Stimulated activated CD4-positive, alpha-beta T cell treated with anti-CD3 and anti-CD28 coated beads, Interleukin-15, amount 100 ng/mL, for 48 hours (primary cell): ENCODE measurements around the gene SFT2D1.
"Not testable (repeated sequence)": the region's sequence is repeated elsewhere in the genome, so short reads cannot be mapped to it uniquely, and the experiment has no call there.

Experiments used
- DNase-seq, 2 donors: peaks; one replicate each; pipeline ENCODE4 v3.0.0-alpha.2; 2020; ENCODE audit warnings: low read depth in 2 of 2

The SFT2D1 gene

DNA sequence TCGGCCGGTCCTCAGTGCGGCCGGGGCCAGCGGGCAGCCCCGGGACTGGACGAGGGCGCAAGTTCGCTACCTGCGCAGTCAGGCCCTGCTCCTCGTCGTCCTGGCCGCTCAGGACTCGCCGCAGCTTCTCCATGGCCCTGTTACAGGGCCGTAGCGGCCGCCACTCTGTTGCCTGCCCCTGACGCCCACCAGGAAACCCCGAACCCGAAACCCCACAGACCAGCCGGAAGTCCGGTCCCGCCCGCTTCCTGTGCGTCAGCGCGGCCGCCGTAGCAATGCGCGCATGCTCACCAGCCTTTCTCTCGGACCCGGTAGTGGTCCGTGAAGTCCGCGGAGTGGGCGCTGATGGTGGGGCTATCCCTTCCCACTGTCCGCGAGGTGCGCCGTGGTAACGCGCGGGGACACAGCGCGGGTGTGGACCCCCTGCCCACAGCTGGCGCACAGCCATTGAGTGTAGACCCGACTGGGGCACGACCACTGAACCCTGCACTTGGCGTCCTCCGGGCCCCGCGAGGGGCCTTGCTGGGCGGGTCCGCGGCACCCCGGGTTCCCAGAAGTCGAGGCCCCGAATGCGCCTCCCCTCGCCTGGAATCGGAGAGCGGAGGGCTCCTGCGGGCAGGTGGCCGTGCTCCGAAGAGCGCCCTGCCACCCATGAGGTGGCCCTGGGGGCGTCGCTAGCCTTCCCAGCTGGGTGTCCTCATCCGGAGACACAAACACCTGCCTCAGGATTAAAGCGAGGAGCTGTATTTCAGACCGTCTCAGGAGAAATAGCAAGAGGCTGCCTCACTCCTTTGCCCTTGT is at the start of gene SFT2D1:
Gene SFT2D1 (minus strand): TSS at position 197 of the 801 bp plus-strand sequence. CDS start 64 bp downstream, at position 133.
- peak; percentile 63 to 68 for DNase-seq

DNA sequence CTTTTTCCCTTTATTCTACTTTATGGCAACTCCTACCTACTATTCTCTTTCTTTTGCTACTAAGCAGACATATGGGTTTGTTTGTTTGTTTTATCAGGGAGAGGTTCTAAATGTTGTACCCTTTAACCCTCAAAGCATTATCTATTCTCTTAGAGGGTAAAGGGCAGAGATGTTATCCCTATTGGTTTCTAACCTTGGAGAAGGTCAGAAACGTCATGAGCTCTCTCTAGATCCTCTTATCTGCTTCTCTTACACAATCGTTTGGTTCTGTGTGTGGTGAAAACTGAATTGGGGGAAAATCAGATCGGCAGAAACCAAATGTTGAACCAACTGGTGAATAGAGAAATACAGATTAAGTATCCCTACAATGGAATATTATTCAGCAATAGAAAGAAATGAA is 46.8 kb upstream of the SFT2D1 start:
- DNase-seq, result no peak

DNA sequence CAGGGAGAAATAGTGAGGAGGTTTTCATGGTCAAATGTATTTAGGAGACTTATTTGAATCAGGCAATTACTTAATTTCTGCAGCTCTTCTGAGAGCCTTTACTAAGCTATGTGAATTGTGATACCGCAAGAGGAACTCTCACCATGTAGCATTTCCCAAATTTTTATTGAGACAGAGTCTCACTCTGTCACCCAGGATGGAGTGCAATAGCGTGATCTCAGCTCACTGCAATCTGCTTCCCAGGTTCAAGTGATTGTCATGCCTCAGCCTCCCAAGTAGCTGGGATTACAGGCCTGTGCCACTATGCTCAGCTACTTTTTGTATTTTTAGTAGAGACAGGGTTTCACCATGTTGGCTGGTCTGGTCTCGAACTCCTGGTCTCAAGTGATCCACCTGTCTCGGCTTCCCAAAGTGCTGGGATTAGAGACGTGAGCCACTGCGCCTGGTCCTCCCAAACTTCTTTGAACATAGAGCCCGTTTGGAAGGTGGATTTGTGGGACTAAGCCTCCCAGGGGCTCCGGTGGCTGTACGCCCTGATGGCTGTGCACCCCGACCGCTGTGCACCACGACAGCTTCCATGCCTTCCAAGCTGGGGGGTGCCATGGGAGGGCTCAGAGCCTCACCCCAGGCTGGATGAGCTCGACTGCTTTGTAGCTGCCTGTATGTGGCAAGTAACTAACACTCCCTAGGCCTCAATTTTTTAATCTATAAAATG is 46.1 kb upstream of the SFT2D1 start:
- DNase-seq, result no peak

DNA sequence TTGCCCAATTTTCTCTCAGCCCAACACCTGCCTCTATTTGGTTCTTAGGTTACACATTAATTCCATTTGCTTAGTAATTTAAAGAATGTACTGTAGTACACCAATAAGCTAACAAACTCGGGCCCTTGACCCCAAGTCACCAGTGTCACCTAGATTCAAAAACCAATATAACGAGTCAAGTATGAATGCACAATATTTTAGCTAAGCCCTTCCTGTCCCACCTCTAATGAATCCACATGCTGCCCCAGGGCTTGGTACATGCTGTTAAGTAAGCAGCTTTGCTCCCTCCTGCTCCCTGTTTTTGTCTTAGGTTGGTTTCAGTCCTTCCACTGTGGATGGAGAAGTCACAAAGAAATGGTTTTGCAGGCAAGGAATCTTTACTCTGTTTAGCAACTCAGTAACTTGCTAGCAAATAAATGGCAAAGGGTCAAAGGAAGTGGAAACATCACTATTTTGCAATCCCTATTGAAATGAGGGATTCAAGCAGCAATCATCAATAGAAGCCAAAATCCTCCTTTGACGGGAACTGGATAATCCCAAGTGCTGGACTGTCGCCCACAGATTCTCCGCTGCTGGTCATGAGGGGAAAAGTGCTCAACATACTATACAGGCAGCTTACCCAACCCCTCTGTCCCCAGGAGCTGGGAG is 45.4 kb upstream of the SFT2D1 start:
- no peak for DNase-seq

DNA sequence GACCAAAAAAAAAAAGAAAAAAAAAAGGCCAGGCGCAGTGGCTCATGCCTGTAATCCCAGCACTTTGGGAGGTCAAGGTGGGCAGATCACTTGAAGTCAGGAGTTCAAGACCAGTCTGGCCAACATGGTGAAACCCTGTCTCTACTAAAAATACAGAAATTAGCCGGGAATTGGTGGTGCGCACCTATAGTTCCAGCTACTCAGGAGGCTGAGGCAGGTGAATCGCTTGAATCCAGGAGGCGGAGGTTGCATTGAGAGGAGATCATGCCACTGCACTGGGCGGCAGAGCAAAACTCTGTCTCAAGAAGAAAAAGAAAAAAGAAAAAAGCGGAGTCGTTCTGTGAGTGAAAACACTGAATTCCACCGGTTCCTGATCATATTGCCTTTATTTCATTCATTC is 44.8 kb upstream of the SFT2D1 start:
- DNase-seq, result not testable (repeated sequence)

DNA sequence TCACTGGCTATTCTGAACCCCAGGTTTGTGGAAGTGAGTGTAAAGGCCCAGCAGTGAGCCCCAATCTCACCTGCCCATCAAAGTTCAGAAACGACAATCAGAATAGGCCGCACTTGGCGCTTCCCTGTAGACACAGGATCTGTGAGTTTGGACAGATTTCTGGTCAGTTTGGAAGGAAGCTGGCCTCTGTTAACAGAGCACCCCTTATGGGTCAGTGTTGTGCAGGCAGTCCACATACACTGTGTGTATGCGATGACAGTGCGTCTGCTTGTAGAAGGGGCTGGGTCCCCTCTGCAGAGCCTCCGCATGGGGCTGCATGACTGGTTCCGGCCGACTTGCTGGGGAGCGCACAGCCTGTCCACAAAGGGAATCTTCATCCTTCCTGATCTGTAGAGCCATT is 43.8 kb upstream of the SFT2D1 start:
- no peak for DNase-seq

DNA sequence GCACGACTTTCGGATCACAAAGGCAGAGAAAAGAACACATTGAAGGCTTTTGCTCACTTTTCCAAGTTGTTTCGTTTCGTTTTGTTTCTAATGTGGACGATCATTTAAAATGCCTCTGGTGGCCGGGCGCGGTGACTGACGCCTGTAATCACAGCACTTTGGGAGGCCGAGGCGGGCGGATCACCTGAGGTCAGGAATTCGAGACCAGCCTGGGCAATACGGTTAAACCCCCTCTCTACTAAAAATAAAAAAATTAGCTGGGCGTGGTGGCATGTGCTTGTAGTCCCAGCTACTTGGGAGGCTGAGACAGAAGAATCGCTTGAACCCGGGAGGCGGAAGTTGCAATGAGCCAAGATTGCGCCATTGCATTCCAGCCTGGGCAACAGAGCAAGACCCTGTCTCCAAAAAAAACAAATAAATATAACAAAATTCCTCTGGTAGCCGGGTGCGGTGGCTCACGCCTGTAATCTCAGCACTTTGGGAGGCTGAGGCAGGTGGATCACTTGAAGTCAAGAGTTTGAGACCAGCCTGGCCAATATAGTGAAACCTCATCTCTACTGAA is 41.5 kb upstream of the SFT2D1 start:
- peak in 1 of 2 donors; percentile 10 for DNase-seq

DNA sequence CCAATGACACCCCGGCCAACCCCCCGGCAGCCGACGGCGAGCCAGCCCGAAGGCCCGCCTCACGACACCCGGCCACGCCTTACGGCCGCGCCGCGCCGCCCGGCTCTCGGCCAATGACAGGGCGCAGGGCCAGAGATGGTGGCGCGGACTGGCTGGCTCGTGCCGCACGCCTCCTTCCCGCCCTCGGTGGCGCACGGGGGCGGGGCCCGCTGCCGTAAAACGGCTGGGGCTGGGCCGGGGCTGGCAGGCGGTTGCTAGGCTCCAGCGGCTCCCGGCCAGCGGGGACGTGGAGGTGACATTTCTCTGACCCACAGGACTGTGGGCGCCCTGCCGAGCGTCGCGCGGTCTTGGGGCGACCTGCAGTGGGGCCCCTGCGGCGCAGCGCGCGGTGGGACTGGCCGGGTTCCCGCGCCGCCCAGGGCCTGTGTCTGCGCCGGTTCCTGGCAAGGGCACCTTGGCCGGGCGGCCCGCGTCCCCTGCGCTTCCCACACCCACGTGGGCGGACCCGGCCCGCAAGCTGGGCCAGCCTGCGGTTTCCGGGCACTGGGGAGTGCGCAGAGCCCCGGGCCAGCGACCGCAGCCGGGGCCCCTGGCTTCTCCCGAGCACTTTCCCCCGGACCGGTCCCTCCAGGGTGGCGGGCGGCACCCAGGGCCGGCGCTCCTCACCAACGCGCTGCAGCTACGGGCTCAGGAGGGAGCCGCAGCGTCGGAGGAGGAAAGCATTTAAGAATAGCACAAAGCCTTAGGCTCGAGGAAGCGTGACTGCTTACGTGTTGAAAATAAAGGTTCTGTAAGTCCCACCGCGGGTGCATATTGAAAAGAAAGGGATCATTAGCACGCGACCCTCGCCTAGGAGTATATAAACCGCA is 40.8 kb upstream of the SFT2D1 start, which contains the start of gene MPC1:
Gene MPC1 (minus strand): TSS at position 8 of the 869 bp plus-strand sequence. CDS start 64 bp downstream, outside the sequence.
- DNase-seq, result peak; percentile 85 to 93

DNA sequence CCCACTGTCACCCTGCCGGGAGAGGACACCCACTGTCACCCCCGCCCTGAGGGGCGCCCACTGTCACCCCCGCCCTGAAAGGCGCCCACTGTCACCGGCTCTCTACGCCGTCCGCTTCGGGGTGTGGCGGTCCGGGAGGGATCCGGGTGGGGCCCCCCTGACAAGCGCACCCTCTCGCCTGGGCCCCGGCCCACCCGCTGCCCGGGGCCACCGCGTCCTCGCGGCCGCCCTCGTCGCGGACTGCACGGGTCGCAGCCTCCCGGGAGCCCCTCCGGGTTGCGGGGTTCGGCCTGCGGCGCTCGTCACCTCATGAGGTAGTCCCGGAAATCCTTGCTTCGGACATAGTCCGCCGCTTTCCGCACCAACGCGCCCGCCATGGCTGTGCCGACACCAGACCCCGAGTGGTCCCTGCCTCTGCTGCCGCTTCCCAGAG is 40.2 kb upstream of the SFT2D1 start:
- no peak for DNase-seq

DNA sequence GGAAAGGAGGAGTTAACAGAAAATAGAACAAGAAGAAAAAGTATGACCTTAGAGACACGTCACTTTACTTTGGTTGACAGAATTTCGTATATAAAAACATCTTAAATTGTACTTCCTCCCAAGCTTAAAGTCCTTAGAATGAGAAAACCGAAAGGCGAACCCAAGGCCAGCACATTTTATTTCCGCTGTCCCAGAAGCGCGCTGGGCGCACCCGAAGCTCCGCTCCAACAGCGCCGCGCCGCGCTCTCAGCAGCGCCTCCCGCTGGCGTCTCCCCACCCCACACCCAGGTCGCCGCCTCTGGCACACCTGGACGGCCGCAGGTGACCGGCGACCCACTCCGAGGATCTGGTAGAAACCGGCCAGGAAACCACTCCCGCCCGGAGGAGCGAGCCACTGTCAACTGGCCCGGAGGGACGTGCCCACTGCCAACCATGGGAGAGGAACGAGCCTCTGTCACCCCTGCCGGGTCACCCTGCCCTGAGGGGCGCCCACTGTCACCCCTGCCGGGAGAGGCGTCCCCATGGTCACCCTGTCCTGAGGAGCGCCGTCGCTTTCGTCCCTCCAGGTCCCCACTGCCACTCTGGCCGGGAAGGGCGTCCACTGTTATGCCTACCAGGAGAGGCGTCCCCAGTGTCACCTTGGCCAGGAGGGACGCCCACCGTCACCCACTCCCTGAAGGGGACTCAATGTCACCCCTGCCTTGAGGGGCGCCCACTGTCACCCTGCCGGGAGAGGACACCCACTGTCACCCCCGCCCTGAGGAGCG is 39.6 kb upstream of the SFT2D1 start:
- peak; percentile 51 to 69 for DNase-seq

DNA sequence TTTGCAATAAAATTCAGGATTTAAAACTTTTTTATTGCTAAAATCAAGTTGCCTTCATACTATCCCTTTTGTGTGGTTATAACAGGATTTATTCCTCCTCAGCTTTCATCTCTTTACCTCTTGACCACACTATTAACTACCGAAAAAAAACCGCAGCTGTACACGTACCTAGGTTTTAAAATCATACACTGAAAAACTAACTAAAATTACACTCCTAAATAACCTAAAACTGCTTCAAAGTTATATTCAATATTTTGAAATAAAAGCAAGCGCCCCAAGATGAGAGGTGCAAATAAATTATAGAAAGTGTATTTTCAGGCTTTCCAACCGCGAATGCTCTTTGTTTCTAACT is 39.0 kb upstream of the SFT2D1 start:
- DNase-seq, result no peak

DNA sequence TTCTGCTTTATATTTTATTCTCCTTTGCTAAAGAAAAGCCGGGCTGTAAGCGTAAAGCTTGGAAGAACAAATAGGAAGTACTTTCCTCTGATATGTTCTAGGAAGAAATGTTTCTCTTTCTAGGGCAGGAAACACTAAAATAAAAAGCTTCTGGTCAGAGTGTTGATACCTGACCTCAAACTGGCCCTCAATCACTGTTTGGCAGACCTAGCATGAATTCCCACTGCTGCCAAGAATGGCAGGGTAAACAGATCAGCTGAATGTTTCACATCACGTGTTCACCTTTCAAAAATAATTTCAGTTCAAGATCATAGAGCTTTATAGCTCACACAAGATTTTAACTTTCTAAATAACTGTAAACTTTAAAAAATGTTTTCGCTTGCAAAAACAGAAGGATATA is 37.5 kb upstream of the SFT2D1 start:
- no peak for DNase-seq

DNA sequence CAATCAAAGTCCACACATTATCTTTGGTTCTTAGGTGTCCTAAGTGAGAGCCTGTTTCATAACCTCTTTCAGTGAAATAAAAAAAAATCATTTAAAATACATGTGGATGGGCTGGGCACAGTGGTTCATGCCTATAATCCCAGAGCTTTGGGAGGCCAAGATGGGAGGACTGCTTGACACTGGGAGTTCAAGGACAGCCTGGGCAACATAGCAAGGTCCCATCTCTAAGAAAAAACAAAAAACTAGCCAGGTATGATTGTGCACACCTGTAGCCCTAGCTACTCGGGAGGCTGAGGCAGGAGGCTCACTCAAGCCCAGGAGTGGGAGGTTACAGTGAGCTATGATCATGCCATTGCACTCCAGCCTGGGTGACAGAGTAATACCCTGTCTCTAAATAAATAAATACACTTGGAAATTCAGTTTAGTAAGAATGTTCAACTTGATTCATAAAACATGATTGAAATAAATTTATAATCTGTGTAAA is 36.8 kb upstream of the SFT2D1 start:
- no peak for DNase-seq

DNA sequence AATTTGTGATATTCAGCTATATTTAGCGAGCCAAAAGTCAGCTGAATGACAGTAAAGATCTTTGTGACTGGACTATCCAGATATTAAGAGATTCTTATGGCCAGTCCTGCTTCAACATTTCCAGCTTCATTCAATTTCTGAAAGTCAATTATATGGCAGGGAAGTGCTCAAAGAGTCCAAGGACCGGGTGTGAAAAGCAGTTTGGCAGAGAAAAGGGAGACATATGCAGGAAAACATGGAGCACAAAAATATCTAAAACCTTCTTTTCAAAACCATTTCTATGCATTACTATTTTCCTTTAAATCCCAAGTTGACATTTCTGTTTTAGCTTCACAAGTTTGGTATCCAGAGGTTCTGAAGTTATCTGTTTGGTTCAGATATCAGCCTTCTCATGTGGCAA is 35.4 kb upstream of the SFT2D1 start:
- DNase-seq, result no peak

DNA sequence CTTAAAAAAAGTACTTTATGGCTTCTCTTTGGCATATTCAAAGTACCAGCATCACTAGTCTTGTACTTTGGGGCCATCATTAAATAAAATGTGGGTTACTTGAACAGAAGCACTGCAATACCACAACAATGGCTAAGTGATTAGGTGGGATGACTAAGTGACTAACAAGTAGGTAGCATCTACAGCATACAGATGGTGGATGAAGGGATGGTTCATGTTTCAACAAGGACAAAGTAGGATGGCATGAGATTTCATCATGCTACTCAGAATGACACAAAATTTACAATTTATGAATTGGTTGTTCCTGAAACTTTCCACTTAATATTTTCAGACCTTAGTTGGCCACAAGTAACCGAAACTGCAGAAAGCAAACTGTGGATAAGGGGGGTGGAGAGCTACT is 32.7 kb upstream of the SFT2D1 start:
- no peak for DNase-seq

DNA sequence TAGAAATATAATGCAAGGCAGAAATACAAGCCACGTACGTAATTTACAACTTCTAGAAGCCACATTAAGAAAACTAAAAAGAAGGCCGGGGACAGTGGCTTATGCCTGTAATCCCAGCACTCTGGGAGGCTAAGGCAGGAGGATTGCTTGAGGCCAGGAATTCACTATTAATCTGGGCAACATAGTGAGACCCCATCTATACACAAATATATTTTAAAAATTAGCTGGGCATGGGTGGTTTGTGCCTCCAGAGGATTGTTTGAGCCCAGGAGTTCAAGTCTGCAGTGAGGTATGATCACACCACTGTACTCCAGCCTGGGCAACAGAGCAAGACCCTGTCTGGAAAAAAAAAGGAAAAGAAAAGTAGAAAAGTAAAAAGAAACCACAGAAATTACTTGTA is 28.1 kb upstream of the SFT2D1 start:
- no peak for DNase-seq

DNA sequence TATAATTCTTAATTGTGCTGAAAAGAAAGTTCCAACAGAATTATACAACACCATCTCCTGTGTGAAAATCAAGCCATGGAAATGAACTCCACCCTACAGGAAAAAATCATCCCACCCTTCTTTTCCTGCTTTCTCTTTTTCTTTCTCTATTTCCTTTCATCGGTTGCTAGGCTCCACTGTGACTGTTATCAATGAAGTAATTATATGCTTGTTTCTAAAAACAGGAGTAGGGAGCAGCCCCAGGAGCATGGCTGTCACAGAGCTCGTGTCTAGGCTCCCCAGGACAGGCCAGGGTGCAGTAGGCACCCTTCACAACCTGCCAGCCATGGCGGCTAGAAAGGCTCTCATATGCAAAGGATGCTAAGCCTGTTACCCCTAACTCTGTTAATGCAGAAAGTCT is 27.4 kb upstream of the SFT2D1 start:
- DNase-seq, result no peak

DNA sequence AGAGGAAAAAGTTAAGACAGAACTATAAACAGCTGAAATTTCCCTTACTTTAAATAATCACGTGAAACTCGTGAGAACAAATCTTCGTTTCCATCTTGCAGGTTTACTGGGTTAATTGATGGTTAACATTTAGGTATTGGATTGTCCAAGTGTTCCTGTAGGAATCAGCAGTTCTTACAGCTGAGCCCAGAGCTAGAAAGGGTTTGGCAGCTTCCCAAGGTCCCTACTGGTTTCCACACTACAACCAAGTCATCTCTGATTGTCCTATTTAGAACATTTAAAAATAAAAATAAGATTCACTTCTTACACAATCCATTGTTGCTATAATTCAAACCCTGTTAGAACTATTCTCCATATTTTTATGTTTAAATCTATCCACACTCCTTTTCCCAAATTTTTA is 24.6 kb upstream of the SFT2D1 start:
- DNase-seq, result no peak

DNA sequence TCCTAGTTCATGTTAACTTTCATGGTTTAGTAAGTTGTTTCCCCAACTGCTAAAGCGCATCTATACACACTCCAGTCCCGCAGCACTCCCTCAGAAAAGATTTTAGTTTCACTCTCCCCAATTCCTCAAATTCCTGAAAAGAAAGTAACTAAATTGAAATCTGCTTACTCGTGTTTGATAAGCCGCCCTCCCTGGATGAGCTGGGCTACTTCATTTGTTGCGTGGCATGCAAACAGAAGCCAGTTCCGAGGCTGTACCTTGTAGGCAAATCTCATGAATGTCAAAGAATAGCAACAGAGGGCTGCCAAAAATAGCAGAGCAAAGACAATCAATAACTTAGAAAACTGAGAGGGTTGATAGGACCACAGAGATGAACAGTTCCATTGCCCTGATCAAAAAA is 23.5 kb upstream of the SFT2D1 start:
- DNase-seq, result no peak

DNA sequence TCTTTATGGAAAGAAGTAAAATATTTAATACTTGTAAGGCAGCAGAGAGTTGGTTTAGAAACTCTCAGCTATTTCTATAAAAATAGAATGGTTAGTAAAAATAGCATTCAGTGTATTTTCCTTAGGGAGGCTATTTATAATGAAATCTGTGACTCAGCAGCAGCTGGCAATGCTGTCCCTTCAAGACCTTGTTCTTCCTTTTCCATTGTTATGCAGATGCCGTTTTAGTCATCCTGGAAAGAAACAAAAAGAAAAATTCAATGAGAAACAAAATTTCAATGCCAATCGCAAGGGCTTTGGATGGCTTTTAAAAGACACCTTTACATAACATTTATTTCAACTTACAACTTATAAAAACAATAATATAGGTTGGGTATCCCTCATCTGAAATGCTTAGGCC is 22.9 kb upstream of the SFT2D1 start:
- no peak for DNase-seq
